Gastroesophageal sphincter (tissue), 4 donors: ENCODE data around the gene NSFL1C. TPM values are rescaled to one million over a fixed set of nuclear protein-coding genes. Genes with fewer than 3 reads are reported as not detected.

Experiments used
- ATAC-seq: fragments of 150-250 bp; one replicate; pipeline ENCODE4 v1.9.1; 2016; ENCODE audit warnings: mild to moderate bottlenecking, moderate library complexity
- H3K27ac ChIP-seq, 4 donors: fragments of 200-600 bp; sonication (generic) in 3 of 4; 1 replicate in 3 of 4; 2 replicates in 1 of 4; pipeline ENCODE4 v1.5.1; 2016 to 2019
- H3K27me3 ChIP-seq: fragments of 200-600 bp; sonication (generic); one replicate; pipeline ENCODE4 v1.5.1; 2019
- H3K36me3 ChIP-seq, 2 donors: fragments of 200-600 bp; sonication (generic); one replicate each; pipeline ENCODE4 v1.5.1; 2019; ENCODE audit warnings: control low read depth in 1 of 2
- H3K4me1 ChIP-seq, 3 donors: fragments of 200-600 bp; sonication (generic); 1 replicate in 2 of 3; 2 replicates in 1 of 3; pipeline ENCODE4 v1.5.1; 2016 to 2019; ENCODE audit warnings: control low read depth in 2 of 3
- H3K4me3 ChIP-seq, 2 donors: fragments of 200-600 bp; sonication (generic); one replicate each; pipeline ENCODE4 v1.5.1; 2019; ENCODE audit warnings: mild to moderate bottlenecking in 1 of 2, moderate library complexity in 1 of 2
- H3K9me3 ChIP-seq, 3 donors: fragments of 200-600 bp; sonication (generic); one replicate each; pipeline ENCODE4 v1.5.1; 2017 to 2019; ENCODE audit warnings: control low read depth in 2 of 3
- CTCF ChIP-seq, 4 experiments: fragments of 200-600 bp in 2 of 4; fragments of 450-650 bp in 2 of 4; sonication (generic) in 1 of 4; IDR thresholded peaks; one replicate each; pipeline ENCODE4 v1.5.1; 2017 to 2019; ENCODE audit warnings: antibody characterized with exemption in 4 of 4, mild to moderate bottlenecking in 2 of 4, moderate library complexity in 2 of 4
- EP300 ChIP-seq: sonication (generic); formaldehyde crosslinking; IDR thresholded peaks from one replicate; pipeline ENCODE4 v1.6.1; 2017; ENCODE audit warnings: antibody characterized with exemption, mild to moderate bottlenecking
- POLR2A ChIP-seq, 2 donors: fragments of 450-650 bp; IDR thresholded peaks; one replicate each; pipeline ENCODE4 v1.6.1; 2017; ENCODE audit warnings: antibody characterized with exemption in 2 of 2, mild to moderate bottlenecking in 2 of 2, moderate library complexity in 1 of 2
- POLR2AphosphoS5 ChIP-seq: sonication (generic); formaldehyde crosslinking; IDR thresholded peaks from one replicate; pipeline ENCODE4 v1.6.1; 2017; ENCODE audit warnings: antibody characterized with exemption
- WGBS, 2 donors: methylation state at CpG; one replicate each; pipeline ENCODE4 v1.1.5; 2018; ENCODE audit warnings: low coverage in 1 of 2; 5-methylcytosine and 5-hydroxymethylcytosine counted together
- total RNA-seq, 4 donors: library from RNA; depleted of rRNA; stranded (reverse); fragments of >200 nt; gene quantifications; one replicate each; pipeline ENCODE4 v1.1.0, GENCODE V29; 2016

NSFL1C gene
- total RNA-seq, 4 donors from 2014 or later, result 48.8 to 64.1 (median 53.5) TPM

- H3K27ac ChIP-seq, result peak within 1 kb of the TSS; percentile 68 to 93 (median 83)
- peaks cover 15% of the 10 kb centered on the region for H3K27me3 ChIP-seq
- no peaks in the 10 kb centered on the region for H3K9me3 ChIP-seq
- peaks cover 3 to 54% (median 43%) of the 10 kb centered on the region in 3 donors for H3K4me1 ChIP-seq
- peak; percentile 97 for ATAC-seq
- 3 to 20% methylated on average over 1 to 6 of the region's 79 CpGs for WGBS, 2 donors
- peak within 1 kb of the TSS; percentile 84 to 98 for H3K4me3 ChIP-seq
- TF ChIP-seq POLR2AphosphoS5 (peak; percentile 79), EP300 (no peak), CTCF (IDR thresholded peaks at IDR 0.05) (peak in 3 of 4 experiments; percentile 29 to 49 (median 45)), POLR2A (IDR thresholded peaks at IDR 0.05) (peak; percentile 66 to 81)
- H3K36me3 ChIP-seq, result no peaks in the 10 kb centered on the region
These were observed 73.7 kb downstream of the NSFL1C start, which contains the start of gene FKBP1A for GRCh38 chr20:1392693-1393506. TSS of gene FKBP1A (minus strand) at chr20:1393054. CDS start at chr20:1392998, 56 bp downstream.

GRCh38 chr20:1392443-1392692, 74.3 kb downstream of the NSFL1C start:
- WGBS, 2 donors, result no CpG with 5 or more reads among the region's 13 CpGs

More at GRCh38 chr20:1392443-1392692, 74.3 kb downstream of the NSFL1C start:
- Histone ChIP-seq H3K4me3 (peak overlapping the region; percentile 84 to 98), H3K36me3 (no peaks in the 10 kb centered on the region), H3K9me3 (no peaks in the 10 kb centered on the region), H3K4me1 (peaks cover 3 to 58% (median 44%) of the 10 kb centered on the region in 3 donors), H3K27me3 (peaks cover 10% of the 10 kb centered on the region), H3K27ac (peak overlapping the region; percentile 52 to 93 (median 83))
- TF ChIP-seq CTCF (IDR thresholded peaks at IDR 0.05) (no peak), POLR2AphosphoS5 (no peak), EP300 (no peak), POLR2A (IDR thresholded peaks at IDR 0.05) (no peak)
- no peak for ATAC-seq

Other genes with a start within 250 kb of the NSFL1C start
- not detected for gene RAD21L1, start 240.8 kb downstream of the NSFL1C start, total RNA-seq
- gene SNPH, start 200.6 kb downstream of the NSFL1C start, total RNA-seq, result 10 to 100 TPM in 3 of 4 donors, 1 to 10 TPM in 1; 9.8 to 31.6 (median 12.5) TPM
- 10 to 100 TPM in 1 of 4 donors, 1 to 10 TPM in 3; 1.6 to 17.5 (median 3.5) TPM for gene SDCBP2, start 137.7 kb downstream of the NSFL1C start, total RNA-seq
- gene FKBP1A, start 73.8 kb downstream of the NSFL1C start, total RNA-seq, result 100 to 1,000 TPM in 1 of 4 donors, 10 to 100 TPM in 3; 78.6 to 116 (median 86.8) TPM
- 10 to 100 TPM in 1 of 4 donors, 1 to 10 TPM in 3; 5.9 to 11.1 (median 8.3) TPM for gene SIRPB2, start 24.6 kb upstream of the NSFL1C start, total RNA-seq
- gene SIRPD, start 90.9 kb upstream of the NSFL1C start, total RNA-seq, result under 1 TPM in 1 of 4 donors, not detected in 3; 0.27 TPM
- gene SIRPB1, start 153.2 kb upstream of the NSFL1C start, total RNA-seq, result 1 to 10 TPM; 3.4 to 6.9 (median 4.3) TPM
- under 1 TPM in 1 of 4 donors, not detected in 3; 0.62 TPM for gene SIRPG, start 190.9 kb upstream of the NSFL1C start, total RNA-seq